HG03432 (cell line): ENCODE data around the gene PPIL6.

Experiments
- ATAC-seq: cut with Tn5 transposase; IDR thresholded peaks from one replicate; pipeline ENCODE4 v1.9.1; 2021; ENCODE audit warnings: mild to moderate bottlenecking, moderate library complexity; ENCODE audit not compliant: unreplicated experiment

PPIL6 gene

GRCh38 chr6:109406196-109406595, 34.2 kb downstream of the PPIL6 start:
- ATAC-seq: no peak

GRCh38 chr6:109397020-109397419, 43.4 kb downstream of the PPIL6 start:
- no peak for ATAC-seq

GRCh38 chr6:109396046-109396718, 44.2 kb downstream of the PPIL6 start:
- ATAC-seq: no peak

GRCh38 chr6:109393886-109394281, 46.5 kb downstream of the PPIL6 start:
- no peak for ATAC-seq

GRCh38 chr6:109393157-109393885, 47.1 kb downstream of the PPIL6 start:
- no peak for ATAC-seq

- ATAC-seq: no peak
These were observed 50.7 kb downstream of the PPIL6 start for GRCh38 chr6:109389650-109390274.

GRCh38 chr6:109388265-109388664, 52.2 kb downstream of the PPIL6 start:
- ATAC-seq: no peak

DNA sequence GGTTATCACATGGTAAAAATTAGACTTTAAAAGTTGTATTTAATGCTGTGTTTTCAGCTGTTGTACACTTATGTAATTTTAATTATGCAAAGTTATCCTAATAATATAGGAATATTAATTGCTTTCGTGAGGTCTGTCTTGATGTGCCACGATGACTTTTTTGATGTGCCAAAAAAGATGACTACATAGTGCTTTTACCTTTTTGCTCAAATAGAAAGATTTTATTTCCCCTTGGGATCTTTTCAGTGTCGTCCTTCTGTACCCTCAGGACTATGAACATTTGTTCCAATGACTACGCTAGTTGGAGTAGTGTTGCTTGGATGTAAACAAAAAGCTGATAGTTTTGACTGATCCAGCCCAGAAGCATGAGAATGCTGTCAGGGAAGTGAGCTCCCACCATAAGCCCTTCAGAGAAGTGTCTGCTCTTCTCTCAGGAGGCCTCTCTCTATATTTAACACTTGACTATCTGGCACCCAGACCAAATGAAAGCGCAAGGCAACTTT, 56.9 kb downstream of the PPIL6 start:
- ATAC-seq: no peak

DNA sequence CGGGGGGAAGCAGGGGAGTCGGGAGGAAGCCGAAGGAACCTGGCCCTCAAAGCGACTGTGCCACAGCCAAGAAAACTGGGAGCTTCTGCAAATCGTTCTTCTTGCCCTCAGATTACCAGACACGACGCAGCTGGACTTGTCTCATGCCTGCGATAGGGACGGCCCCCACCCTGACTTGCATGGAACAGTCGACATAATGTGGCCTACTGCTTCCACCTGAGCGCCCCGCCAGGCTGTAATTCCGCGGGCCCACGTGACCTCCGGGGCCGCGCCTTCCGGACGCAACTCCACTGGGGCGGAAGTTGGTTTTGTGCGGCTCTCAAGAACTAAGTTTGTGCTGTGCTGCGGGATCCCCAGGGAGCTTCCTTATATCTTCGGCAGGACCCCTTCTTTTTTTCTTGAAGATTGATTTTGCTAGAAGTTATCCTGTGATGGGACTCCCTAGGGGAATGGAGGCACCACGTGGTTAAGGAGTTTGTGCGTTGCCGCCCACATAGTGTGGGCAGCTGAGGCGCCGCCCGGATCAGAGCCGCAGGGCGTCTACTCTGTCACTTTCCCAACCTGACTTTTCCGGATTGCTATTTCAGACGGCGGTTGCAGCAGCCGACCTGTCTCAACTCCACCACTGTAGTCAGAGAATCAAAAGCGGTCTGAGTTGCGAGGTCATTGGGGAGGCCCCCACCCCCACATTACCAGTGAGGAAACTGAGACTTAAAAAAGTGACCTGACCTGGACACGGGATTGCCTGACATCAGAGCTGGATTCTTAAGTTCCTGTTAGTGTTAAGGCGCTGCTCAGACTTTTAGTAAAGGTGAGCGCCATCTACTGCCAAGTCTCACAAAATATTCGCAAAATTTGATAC, 57.6 kb downstream of the PPIL6 start:
- peak; percentile 74 for ATAC-seq

DNA sequence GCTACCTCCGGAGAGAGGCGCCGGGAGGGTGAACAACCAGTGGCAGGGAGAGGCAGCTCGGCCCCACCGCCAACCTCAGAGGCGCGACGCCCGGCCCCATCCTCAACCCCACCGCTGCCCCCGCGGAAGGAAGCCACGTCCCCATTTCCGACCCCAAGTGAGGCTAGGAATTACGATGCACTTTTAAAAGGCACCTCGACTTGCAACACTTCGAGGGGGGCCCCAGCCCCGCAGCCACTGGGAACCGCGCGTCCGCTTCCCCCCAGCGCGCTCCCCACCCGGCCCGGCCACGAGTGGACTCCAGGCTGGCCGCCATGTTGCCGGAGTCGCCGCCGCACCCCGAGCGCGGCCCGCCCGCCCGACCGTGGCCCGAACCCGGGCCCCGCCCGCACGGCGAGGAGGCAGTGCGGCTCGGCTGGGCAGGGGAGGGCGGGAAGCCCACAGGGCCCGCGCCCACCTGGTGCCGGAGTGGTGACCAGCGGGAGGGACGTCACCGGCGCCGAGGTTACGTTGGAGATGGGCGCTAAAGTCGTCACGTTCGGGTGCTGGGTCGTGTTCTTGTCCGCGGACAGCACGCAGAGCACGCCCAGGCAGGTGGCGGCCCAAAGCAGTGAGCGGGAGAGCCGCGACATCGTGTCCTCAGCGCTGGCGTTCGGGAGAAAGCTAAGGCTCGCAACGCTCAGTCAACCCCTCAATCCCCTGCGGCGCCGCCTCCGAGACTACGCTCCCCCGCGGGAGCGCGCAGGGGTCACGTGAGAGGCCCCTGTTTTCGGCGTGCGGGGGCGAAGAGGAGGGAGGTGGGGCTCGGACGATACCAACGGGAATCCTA, 58.5 kb downstream of the PPIL6 start, which contains the start of gene CD164:
CD164 (minus strand) TSS at position 721 of the 829 bp plus-strand sequence; CDS start at position 632, 89 bp downstream.
- ATAC-seq: peak; percentile 52

- no peak for ATAC-seq
These were observed 59.2 kb downstream of the PPIL6 start for GRCh38 chr6:109381061-109381746.

DNA sequence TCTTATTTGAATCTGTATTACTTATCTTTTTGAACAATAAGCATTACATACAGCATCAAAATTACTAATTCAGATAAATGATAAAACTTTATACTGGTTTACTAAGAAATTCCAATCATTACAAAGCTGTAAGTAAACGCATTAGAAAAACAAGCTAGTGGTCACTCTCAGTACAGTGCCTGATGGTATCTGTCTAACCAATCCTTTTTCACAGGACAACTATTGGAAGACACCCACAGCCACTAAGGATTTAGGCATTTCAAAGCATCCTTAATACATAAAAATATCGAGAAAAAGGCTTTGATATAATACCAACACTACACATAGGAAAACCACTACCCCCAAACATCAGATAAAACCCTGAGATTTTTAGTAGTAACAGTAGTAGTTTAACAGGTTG, 60.7 kb downstream of the PPIL6 start:
- no peak for ATAC-seq

DNA sequence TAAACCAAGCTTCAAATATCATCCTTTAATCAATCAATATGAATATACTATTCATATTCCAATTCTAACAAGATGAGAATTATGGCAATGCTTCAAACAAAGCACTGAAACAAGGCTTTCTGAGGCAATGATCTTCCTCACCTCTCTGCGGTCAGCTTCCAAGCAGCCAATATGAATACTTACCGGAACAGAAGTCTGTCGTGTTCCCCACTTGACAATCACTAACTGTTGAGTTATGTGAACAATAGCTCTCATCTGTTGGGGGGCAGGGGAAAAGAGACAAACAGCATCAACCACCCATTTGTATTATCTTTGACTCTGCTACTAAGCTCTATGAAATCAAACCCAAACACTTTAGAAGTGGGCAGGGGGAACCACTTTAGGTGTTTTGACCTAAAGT, 62.7 kb downstream of the PPIL6 start:
- no peak for ATAC-seq

DNA sequence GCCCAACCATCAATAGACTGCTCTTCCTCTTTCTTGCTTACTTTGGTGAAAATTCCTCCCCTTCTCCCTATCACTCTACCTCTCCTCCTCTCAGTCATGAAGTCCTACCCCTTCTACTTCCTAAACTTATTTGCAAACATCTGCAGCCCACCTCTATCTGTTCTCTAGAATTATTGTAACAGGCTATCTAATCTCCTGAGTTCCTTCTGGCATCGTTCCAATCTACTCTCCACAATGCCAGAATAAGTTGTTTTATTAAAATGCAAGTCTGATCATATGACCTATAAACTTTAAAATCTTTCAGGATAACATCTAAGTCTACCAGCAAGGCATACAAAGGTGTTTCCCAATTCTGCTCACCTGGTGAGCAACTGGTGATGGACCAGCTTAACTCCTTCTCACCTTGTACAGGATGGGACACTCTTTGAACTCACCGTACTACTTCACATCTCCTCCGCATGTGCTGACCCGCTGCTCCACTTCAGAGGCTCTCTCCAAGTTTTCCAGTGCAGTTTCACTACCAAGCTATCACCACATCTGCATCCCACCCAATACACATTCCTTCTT, 66.0 kb downstream of the PPIL6 start:
- ATAC-seq: no peak

GRCh38 chr6:109373762-109374161, 66.7 kb downstream of the PPIL6 start:
- peak; percentile 94 for ATAC-seq

GRCh38 chr6:109373331-109373730, 67.1 kb downstream of the PPIL6 start:
- peak; percentile 2 for ATAC-seq

GRCh38 chr6:109372130-109372529, 68.3 kb downstream of the PPIL6 start:
- ATAC-seq: no peak

GRCh38 chr6:109370792-109371191, 69.6 kb downstream of the PPIL6 start:
- no peak for ATAC-seq

GRCh38 chr6:109370336-109370735, 70.1 kb downstream of the PPIL6 start:
- no peak for ATAC-seq
